Mesothelial cell of epicardium (in vitro differentiated cells): ENCODE results near the gene SEMA4D. TPM values are rescaled to one million over a fixed set of nuclear protein-coding genes. Genes with fewer than 3 reads are reported as not detected.

Source experiments
- DNase-seq, 2 experiments: peaks; one replicate each; pipeline ENCODE4 v3.0.0; 2021; ENCODE audit warnings: low spot score in 2 of 2; ENCODE audit not compliant: unreplicated experiment in 2 of 2
- H3K27ac Mint-ChIP-seq: 2 replicates; pipeline ENCODE4 v1.8.0; 2021; ENCODE audit warnings: mixed read lengths
- H3K27me3 Mint-ChIP-seq: 2 replicates; pipeline ENCODE4 v1.8.0; 2021; ENCODE audit warnings: low read depth, mixed read lengths
- H3K36me3 Mint-ChIP-seq: 2 replicates; pipeline ENCODE4 v1.8.0; 2021; ENCODE audit warnings: mixed read lengths
- H3K4me1 Mint-ChIP-seq: 2 replicates; pipeline ENCODE4 v1.8.0; 2021; ENCODE audit warnings: mixed read lengths
- H3K4me3 Mint-ChIP-seq: 2 replicates; pipeline ENCODE4 v1.8.0; 2021; ENCODE audit warnings: mild to moderate bottlenecking, moderate library complexity, mixed read lengths
- H3K9me3 Mint-ChIP-seq: 2 replicates; pipeline ENCODE4 v1.8.0; 2021; ENCODE audit warnings: mixed read lengths
- total RNA-seq: library from RNA; stranded (reverse); gene quantifications from 3 replicates; pipeline ENCODE4 v1.2.1, GENCODE V29; 2021
- TF ChIP-seq, protein P1 (sequence below): fragments of 200-600 bp; sonication (generic); IDR thresholded peaks from one replicate; pipeline ENCODE4 v1.5.0; 2021; ENCODE audit warnings: antibody characterized with exemption; ENCODE audit not compliant: unreplicated experiment

Gene SEMA4D
- total RNA-seq, 1 donor from 2014 or later: 44.7 TPM

DNA sequence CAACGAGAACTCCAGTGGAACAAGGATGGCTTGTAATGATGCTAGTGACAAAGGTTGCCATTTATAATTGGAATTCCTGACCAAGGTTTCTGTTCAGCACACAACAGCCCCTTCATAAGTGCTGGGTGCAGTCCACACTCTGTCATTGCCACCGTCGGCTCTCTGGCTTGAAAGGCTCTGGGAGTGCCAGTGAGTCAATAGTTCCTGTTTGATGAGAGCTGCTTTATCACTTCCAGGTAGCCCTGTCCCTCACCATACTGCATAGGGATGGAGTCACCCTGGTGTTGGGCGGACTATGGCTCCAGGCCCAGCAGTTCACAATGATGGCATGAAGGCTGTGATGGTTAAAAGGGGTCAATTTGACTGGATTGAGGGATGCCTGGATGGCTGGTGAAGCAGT, 34.6 kb upstream of the SEMA4D start:
- Mint-ChIP-seq H3K36me3 (no peaks in the 10 kb centered on the region), H3K27ac (no peak overlapping the region), H3K4me1 (peaks cover 13% of the 10 kb centered on the region), H3K27me3 (peaks cover 1% of the 10 kb centered on the region), H3K4me3 (no peak overlapping the region), H3K9me3 (peaks cover 22% of the 10 kb centered on the region)
- DNase-seq: no peak
- TF ChIP-seq, protein P1, sequence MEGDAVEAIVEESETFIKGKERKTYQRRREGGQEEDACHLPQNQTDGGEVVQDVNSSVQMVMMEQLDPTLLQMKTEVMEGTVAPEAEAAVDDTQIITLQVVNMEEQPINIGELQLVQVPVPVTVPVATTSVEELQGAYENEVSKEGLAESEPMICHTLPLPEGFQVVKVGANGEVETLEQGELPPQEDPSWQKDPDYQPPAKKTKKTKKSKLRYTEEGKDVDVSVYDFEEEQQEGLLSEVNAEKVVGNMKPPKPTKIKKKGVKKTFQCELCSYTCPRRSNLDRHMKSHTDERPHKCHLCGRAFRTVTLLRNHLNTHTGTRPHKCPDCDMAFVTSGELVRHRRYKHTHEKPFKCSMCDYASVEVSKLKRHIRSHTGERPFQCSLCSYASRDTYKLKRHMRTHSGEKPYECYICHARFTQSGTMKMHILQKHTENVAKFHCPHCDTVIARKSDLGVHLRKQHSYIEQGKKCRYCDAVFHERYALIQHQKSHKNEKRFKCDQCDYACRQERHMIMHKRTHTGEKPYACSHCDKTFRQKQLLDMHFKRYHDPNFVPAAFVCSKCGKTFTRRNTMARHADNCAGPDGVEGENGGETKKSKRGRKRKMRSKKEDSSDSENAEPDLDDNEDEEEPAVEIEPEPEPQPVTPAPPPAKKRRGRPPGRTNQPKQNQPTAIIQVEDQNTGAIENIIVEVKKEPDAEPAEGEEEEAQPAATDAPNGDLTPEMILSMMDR: no peak

DNA sequence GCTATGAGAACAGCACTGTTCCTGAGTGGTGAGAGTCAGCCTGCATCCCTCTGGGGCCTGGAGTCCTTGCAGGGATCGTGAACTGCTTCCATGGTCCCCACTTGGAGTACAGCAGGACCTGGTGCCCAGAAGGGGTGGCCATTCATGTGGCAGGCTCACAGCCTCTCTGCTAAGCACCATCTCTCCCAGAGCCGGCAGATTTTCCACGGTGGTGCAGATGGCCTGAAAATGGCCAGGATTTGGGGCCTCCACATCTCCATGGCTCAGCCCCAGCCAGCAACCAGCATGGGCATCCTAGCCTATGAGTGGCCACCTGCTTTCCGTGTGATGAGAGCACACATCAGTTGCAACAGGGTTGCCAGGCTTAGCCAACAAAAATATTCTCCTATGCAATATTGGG, 33.9 kb upstream of the SEMA4D start:
- H3K27ac Mint-ChIP-seq: no peak overlapping the region
- peaks cover 1% of the 10 kb centered on the region for H3K27me3 Mint-ChIP-seq

DNA sequence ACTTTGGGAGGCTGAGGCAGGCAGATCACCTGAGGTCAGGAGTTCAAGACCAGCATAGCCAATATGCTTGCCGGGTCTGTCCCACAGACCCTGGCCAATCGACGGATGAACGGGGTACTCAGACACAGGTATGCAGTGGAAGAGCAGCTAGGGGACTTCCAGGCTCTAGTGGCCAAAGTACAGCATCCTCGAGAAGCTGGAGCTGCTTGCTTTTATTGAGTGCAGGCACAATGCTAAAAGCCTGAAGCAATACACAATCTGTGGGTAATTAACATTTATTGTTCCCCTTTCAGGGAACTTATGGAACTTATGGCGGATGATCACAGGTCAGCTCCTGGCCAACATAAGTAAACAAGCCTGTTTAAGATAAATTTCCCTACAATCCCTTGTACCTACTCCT, 32.8 kb upstream of the SEMA4D start:
- H3K9me3 Mint-ChIP-seq: peaks cover 22% of the 10 kb centered on the region
- DNase-seq: no peak
- TF ChIP-seq, protein P1: no peak
- H3K4me3 Mint-ChIP-seq: no peak overlapping the region
- H3K36me3 Mint-ChIP-seq: no peaks in the 10 kb centered on the region
- H3K27ac Mint-ChIP-seq: no peak overlapping the region
- peaks cover 1% of the 10 kb centered on the region for H3K27me3 Mint-ChIP-seq
- H3K4me1 Mint-ChIP-seq: peaks cover 22% of the 10 kb centered on the region

More for the DNA sequence above, 33.9 kb upstream of the SEMA4D start:
- Mint-ChIP-seq H3K4me3 (no peak overlapping the region), H3K4me1 (peaks cover 13% of the 10 kb centered on the region), H3K36me3 (no peaks in the 10 kb centered on the region), H3K9me3 (peaks cover 22% of the 10 kb centered on the region)
- TF ChIP-seq, protein P1: no peak
- no peak for DNase-seq

DNA sequence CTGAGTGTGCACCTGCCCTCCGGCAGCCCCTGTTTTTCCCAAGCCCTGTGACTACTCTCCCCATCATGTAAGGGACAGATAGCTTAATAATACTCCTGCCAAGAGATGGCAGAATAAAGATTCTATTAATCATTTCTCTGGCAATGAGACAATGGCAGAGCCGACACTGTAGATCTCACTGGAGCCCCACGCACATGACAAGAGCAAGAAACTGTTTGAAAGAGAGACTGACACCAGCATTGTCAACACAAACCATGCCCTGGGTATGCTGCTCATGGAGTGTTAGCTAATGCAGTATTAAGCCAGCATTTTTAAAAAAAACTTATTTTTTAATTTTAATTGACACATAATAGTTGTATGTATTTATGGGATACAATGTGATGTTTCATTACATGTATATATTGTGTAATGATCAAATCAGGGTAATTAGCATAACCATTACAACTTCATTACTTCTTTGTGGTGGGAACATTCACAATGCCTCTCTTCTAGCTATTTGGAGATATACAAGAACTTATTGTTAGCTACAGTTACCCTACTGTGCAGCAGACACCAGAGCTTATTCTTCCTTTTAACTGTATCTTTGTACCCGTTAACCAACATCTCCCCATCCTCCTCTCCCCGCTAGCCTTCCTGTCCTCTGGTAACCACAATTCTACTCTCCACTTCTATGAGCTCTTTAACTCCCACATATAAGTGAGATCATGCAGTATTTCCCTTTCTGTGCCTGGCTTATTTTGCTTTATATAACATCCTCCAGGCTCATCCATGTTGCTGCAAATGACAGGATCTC, 31.5 kb upstream of the SEMA4D start:
- DNase-seq: no peak
- Mint-ChIP-seq H3K4me3 (no peak overlapping the region), H3K4me1 (peaks cover 25% of the 10 kb centered on the region), H3K36me3 (no peaks in the 10 kb centered on the region), H3K27me3 (peaks cover 1% of the 10 kb centered on the region), H3K9me3 (peaks cover 22% of the 10 kb centered on the region), H3K27ac (no peak overlapping the region)
- TF ChIP-seq, protein P1: no peak

DNA sequence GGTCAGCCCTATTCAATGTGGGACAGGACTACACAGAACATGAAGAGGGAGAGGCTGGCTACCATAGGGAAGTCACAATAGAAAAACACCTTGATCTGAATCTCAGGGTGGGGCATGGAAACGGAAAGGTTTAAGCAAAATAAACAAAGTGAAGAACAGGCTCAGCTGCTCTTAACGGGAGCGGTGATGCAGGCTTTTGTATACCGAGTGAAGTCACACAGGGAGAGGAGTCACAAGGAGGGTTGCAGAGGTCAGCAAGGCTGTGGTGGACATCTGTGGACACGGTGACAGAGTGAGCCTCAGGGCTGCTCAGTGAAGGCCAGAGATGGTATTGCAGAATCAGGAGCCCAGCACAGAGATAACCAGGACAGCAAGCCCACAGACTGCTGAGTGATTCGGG, 30.6 kb upstream of the SEMA4D start:
- TF ChIP-seq, protein P1: no peak
- H3K36me3 Mint-ChIP-seq: no peaks in the 10 kb centered on the region
- no peak overlapping the region for H3K27ac Mint-ChIP-seq
- H3K4me1 Mint-ChIP-seq: peaks cover 17% of the 10 kb centered on the region
- peaks cover 1% of the 10 kb centered on the region for H3K27me3 Mint-ChIP-seq
- no peak for DNase-seq
- H3K4me3 Mint-ChIP-seq: no peak overlapping the region
- peaks cover 22% of the 10 kb centered on the region for H3K9me3 Mint-ChIP-seq
